NCI-H510A (cell line): Measurements from ENCODE around the gene MANBA.

Experiments used
- DNase-seq: peaks from one replicate; lab custom pipeline; 2025; lab: John Stamatoyannopoulos, UW

The MANBA gene

DNA sequence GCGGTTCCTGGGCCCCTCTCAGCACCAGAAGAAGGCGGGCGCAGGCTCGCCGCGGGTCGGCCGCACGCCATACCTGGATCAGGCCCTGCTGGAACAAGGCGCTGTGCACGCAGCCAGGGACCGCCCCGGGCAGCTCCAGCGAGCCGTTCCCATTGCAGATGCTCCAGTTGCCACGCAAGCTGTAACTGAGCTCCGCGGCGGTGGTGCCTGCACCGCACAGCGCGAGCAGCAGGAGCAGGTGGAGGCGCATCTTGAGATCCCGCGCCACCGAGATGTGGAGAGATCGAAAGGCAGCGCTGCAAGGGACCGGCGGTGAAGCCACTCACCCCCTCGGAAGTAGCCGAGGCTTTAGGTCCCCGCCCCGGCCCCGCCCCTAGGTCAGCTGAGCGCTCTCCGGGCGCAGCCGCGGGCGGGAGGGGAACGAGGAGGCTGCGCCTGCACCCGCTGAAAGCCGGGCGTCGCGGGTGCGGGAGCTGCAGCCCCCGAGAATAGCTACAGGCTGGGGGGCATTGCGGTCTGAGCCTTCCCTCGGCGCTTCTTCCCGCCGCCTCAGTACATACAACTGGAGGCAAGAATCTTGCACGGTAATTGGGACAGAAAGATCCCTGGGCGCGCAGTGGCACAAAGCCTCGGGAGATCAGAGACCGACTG is at the start of gene MANBA:
MANBA (minus strand) TSS at position 324 of the 651 bp plus-strand sequence; CDS start at position 250, 74 bp downstream.
- peak; percentile 74 for DNase-seq

GRCh38 chr4:102809691-102810090 is 48.9 kb upstream of the MANBA start:
- DNase-seq, result no peak

- DNase-seq, result no peak
Observed at GRCh38 chr4:102809190-102809589, 48.4 kb upstream of the MANBA start.

- DNase-seq, result no peak
Observed at GRCh38 chr4:102808009-102808408, 47.2 kb upstream of the MANBA start.

- DNase-seq, result no peak
Observed at GRCh38 chr4:102807345-102807744, 46.6 kb upstream of the MANBA start.

- DNase-seq, result no peak
Observed at GRCh38 chr4:102799816-102800215, 39.0 kb upstream of the MANBA start.

- no peak for DNase-seq
Observed at GRCh38 chr4:102794999-102795398, 34.2 kb upstream of the MANBA start.

GRCh38 chr4:102792361-102792936 is 31.7 kb upstream of the MANBA start:
- no peak for DNase-seq

- DNase-seq, result no peak
Observed at GRCh38 chr4:102791318-102791835, 30.6 kb upstream of the MANBA start.

GRCh38 chr4:102789317-102789717 is 28.5 kb upstream of the MANBA start:
- no peak for DNase-seq

DNA sequence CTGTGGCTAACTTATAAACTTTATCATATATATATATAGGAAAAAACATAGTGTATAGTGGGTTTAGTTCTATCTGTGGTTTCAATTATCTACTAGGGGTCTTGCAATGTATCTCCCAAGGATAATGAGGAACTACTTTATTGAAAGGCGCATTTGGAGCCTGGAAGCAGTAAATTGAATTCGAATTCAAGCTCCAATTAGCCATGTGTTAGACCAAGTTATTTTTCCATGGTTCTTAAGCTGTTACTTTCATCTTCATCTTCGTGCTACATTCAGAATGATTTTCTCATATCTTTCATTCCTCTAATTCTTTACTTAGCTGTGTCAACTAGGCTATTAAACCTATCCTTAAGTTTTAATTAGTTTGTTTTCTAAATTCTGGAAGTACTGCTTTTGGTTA is 27.2 kb upstream of the MANBA start:
- DNase-seq, result no peak

- no peak for DNase-seq
Observed at GRCh38 chr4:102787096-102787881, 26.5 kb upstream of the MANBA start.

GRCh38 chr4:102786279-102786678 is 25.5 kb upstream of the MANBA start:
- DNase-seq, result no peak

GRCh38 chr4:102783006-102783405 is 22.2 kb upstream of the MANBA start:
- DNase-seq, result no peak

GRCh38 chr4:102781570-102781969 is 20.8 kb upstream of the MANBA start:
- DNase-seq, result no peak

DNA sequence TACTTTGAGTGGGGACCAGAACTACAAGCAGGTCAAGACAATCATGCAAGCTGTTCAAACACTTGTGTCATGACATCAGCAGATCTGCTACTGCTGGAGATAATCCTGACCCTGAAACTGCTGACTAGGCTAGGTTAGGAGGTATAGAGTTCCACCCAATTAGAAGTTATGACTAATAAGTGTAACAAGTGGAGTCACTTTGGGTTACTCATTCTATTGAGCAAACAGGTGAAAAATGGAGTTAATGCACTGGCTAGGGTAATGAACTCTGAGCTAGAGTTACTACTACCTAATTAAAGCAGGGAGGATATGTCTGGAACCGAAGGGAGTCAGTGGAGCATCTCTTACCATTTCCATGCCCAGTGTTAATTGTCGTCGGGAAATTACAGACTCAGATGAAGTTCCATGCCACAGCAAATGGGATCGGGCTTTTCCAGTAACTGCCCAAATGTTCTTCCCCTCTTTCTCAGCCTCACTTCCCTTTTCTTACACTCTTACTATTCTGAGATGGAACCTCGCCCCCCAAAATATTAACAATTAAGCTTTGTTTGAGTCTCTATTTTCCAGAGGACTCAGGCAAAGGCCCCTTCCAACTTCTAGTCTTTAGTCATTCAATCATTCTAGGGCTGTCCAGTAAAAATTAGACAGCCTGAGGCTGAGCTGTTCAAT is 19.8 kb upstream of the MANBA start:
- peak; percentile 9 for DNase-seq

GRCh38 chr4:102779204-102779603 is 18.4 kb upstream of the MANBA start:
- no peak for DNase-seq

- DNase-seq, result peak; percentile 5
Observed at GRCh38 chr4:102778720-102779119, 18.0 kb upstream of the MANBA start.

DNA sequence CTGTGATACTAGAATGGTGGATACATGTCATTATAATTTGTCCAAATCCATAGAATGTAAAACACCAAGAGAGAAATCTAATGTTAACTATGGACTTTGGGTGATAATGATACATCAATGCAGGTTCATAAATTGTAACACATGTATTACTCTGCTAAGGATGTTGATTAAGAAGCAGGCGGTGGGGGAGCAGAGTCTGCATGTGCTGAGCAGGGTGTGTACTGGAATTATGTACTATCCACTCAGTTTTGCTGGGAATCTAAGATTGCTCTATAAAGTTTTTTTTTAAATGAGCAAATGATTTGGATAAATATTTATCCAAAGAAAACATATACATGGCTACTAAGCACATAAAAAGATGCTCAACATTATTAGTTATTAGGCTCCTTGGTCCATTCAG is 15.0 kb upstream of the MANBA start:
- no peak for DNase-seq

DNA sequence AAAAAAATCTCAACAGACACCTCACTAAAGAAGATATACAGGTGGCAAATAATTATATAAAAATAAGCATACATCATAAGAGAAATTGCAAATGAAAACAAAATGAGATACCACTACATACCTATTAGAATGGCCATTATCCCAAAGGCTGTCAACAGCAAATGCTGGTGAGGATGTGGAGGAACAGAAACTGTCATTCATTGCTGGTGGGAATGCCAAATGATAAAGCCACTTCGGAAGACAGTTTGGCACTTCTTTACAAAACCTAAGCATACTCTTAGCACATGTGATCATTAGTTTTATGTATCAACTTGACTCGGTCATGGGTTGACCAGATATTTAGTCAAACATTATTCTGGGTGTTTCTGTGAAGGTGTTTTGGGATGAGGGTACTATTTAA is 13.5 kb upstream of the MANBA start:
- DNase-seq, result no peak

DNA sequence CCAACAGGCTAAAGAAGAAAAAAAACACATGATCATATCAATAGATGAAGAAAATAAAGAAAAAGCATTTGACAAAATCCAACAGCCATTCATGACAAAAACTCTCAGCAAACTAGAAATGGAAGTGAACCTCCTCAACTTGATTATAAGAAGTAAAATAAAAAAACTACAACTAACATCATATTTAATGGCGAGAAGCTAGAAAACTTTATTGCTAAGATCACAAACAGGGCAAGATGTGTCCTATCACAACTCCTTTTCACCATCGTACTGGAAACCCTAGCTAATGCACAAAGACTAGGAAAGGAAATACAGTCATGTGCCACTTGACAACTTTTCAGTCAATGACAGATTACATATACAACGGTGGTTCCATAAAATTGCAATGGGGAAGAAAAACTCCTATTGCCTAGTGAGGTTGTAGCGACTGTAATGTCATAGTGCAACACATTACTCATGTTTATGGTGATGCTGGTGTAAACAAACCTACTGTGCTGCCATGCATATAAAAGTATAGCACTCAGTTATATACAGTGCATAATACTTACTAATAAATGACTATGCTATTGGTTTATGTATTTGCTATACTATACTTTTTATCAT is 12.1 kb upstream of the MANBA start:
- no peak for DNase-seq

DNA sequence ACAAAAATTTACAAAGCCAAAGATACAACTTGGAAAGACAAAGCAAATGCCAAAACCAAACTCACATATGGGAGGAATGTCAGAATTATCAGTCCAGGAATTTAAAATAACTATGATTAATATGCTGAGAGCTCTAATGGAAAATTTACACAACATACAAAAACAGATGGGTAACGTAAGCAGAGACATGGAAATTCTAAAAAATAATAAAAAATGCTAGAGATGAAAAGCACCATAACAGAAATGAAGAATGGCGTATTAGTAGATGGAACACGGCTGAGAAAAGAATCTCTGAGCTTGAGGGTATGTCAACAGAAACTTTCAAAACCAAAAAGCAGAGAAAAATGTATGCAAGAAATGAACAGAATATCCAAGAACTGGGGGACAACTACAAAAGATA is 4.1 kb upstream of the MANBA start:
- DNase-seq, result no peak
